C4-2B (cell line): ENCODE measurements around the gene GPHN.

Experiments used
- H3K27ac ChIP-seq: fragments of 450-650 bp; 2 replicates; pipeline ENCODE4 v1.5.1; 2017
- CTCF ChIP-seq: fragments of 450-650 bp; conservative IDR thresholded peaks from 2 replicates; pipeline ENCODE4 v1.5.1; 2017; ENCODE audit warnings: mild to moderate bottlenecking
- ZFX ChIP-seq: fragments of 450-650 bp; IDR thresholded peaks from 2 replicates; pipeline ENCODE4 v1.6.1; 2017

GPHN gene

DNA sequence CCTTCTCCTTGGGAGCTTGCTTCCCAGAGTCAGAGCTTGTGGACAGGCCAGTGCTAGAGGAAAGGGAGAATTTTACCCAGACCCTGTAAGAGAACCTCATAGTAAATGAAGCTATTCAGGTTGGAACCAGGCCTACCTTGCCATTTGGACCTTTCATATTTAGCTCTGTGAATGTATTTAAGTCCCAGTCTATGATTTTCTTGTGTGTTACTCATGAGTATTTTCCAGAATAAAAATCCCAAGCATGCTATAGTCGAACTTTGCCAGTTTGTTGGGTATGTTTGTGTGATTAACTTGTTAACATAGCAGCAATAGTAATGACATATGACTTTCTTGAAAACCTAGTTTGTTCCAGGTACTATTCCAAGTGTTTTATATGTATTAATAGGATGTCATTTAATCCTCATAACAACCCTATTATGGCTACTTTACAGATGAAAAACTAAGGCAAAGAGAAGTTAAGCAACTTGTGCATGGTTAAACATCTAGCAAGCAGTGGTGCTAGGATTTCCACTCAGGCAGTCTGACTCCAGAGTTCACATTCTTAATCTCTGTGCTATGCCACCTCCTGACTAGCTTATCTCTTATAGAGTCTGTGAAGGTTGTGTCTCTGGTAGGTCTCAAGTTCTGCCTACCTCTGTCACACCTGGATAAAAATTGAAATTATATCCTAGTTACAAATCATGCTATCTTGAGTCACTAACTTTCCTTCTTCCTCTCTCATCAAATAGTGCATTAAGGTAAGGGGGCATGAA lies 633.4 kb downstream of the GPHN start:
- no peak overlapping the region for H3K27ac ChIP-seq
- no peak for TF ChIP-seq ZFX
- TF ChIP-seq CTCF: no peak

GRCh38 chr14:67151082-67151666 lies 643.2 kb downstream of the GPHN start:
- no peak overlapping the region for H3K27ac ChIP-seq
- TF ChIP-seq CTCF (peak; percentile 75), ZFX (no peak)

DNA sequence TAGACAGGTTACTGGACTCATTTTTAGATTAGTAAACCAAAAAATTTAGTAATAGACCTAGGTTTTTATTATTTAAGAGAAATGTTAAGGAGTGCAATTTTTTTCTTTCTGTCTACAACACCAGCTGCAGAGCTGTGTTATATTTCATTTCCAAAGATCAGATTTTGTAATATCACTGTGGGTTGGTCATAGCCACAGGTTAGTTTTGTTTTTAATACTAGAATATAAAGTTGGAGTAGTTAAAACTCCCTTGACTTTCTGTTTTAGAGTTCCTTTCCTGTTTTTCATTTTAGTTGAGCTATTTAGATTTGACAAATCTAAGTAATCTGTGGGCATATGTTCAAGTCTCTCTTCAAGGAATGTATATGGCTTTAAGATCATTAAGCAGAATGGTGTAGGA lies 650.6 kb downstream of the GPHN start:
- H3K27ac ChIP-seq: no peak overlapping the region
- TF ChIP-seq ZFX (no peak), CTCF (no peak)

- no peak for TF ChIP-seq CTCF
- TF ChIP-seq ZFX: no peak
- no peak overlapping the region for H3K27ac ChIP-seq
These were observed 654.4 kb downstream of the GPHN start for GRCh38 chr14:67162385-67162784.

DNA sequence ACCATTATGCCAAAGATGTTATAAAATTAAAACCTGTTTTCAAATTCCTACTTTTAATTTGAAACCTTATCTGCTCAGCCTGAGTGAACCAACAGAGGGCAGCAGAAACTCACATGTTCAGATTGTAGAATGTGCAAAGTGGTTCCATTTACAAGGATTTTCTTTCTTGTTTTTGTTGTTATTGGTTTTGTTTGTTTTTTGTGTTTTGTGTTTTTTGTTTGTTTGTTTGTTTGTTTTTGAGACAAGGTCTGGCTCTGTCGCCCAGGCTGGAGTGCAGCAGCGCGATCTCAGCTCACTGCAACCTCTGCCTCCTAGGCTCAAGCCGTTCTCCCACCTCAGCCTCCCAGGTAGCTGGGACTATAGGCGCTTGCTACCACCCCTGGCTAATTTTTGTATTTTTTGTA lies 658.5 kb downstream of the GPHN start:
- no peak overlapping the region for H3K27ac ChIP-seq
- peak; percentile 92 for TF ChIP-seq CTCF
- no peak for TF ChIP-seq ZFX

GRCh38 chr14:67167420-67168109 lies 659.6 kb downstream of the GPHN start:
- no peak overlapping the region for H3K27ac ChIP-seq
- no peak for TF ChIP-seq CTCF

DNA sequence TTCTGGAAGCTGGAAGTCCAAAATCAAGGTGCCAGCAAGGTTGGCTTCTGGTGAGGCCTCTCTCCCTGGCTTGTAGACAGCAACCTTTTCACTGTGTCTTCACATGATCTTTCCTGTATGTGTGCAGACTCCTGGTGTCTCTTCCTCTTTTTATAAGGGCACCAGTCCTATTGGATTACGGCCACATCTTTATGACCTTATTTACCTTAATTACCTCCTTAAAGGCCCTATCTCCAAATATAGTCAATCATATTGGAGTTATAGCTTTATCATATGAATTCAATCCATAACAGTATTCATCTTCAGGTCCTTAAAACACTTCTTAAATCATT lies 660.1 kb downstream of the GPHN start:
- H3K27ac ChIP-seq: no peak overlapping the region

More for the DNA sequence above, 660.1 kb downstream of the GPHN start:
- TF ChIP-seq CTCF (no peak), ZFX (no peak)
